ENCODE measurements around the gene LOXHD1.

LOXHD1 gene

DNA sequence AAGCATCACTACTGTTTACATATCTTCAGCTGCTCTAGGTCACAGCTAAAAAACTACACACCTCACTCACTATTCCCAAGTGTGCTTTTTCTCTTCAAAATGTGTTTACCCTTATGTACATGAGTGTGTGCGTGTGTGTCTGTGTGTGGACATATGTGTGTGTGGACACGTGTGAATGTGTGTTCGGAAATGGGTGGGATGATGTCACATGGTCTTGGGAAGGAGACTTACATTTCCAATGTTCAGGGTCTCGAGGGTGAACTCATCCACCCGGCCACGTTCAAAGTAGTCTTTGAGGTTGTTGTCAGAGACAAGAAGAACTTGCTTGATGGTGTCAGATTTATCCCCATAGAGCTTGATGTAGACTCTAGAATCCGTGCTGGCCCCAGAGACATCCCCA is 87.8 kb downstream of the LOXHD1 start:
- Histone ChIP-seq H2BK12ac (ENCODE audit: low read length in 2 of 2) (no peak overlapping the region), H3K27ac (ENCODE audit: low read length, poor library complexity, severe bottlenecking) (no peak overlapping the region), H3K4me3 (ENCODE audit: insufficient read depth in 1 of 2, low read depth in 1 of 2, low read length in 2 of 2) (no peak overlapping the region), H2AFZ (ENCODE audit: low read depth, low read length) (no peak overlapping the region), H3K14ac (ENCODE audit: low read length in 2 of 2) (no peak overlapping the region), H3K9me3 (ENCODE audit: control insufficient read depth, low read length) (no peaks in the 10 kb centered on the region), H4K91ac (ENCODE audit: low read length) (no peak overlapping the region), H3K23ac (ENCODE audit: low read length in 2 of 2) (no peak overlapping the region), H2BK15ac (ENCODE audit: low read depth, poor library complexity, severe bottlenecking) (no peak overlapping the region), H3K4ac (ENCODE audit: low read depth in 1 of 2, low read length in 2 of 2) (no peak overlapping the region), H3K4me1 (ENCODE audit: control insufficient read depth, insufficient read depth, low read depth, low read length) (no peaks in the 10 kb centered on the region), H2BK120ac (ENCODE audit: low read depth, low read length) (no peak overlapping the region), H4K8ac (ENCODE audit: low read length) (no peak overlapping the region), H3K18ac (ENCODE audit: low read depth in 1 of 2, low read length in 2 of 2) (no peak overlapping the region), H3K9ac (ENCODE audit: low read length) (no peak overlapping the region), H3K27me3 (ENCODE audit: control insufficient read depth in 1 of 2, insufficient read depth in 1 of 2, low read length in 2 of 2) (peaks cover 4 to 14% of the 10 kb centered on the region in 2 experiments), H2AK5ac (ENCODE audit: low read length, severe bottlenecking) (no peak overlapping the region), H2BK5ac (ENCODE audit: low read depth, low read length, poor library complexity, severe bottlenecking) (no peak overlapping the region), H3K79me1 (replicated peaks; ENCODE audit: low read length, poor library complexity, severe bottlenecking) (no peaks in the 10 kb centered on the region), H3K36me3 (ENCODE audit: control insufficient read depth in 1 of 2, insufficient read depth in 2 of 2, low read depth in 1 of 2, low read length in 2 of 2) (no peaks in the 10 kb centered on the region), H3K4me2 (ENCODE audit: low read length, poor library complexity, severe bottlenecking) (no peak overlapping the region)
- no peak for DNase-seq
- WGBS = 73% methylated on average over 7 of the region's 7 CpGs

DNA sequence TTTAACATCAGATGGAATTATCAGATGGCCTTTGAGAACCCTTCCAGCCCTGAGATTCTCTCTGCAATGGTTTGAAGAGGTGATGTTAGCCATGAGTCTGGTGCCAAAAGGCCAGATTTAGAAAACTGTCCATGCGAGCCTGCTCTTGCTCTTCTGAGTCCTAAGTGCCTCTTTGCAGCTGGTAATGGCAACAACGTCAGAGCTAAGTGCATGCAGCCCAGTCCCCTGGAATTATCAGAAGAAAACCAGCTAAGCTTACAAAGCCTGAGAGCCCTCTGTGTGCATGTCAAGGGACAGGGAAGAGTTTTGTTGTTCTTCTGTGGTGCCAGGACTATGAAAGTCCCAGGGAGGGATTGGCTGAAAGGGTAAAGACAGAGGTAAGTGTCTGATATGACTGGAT is 89.8 kb downstream of the LOXHD1 start:
- no peak overlapping the region for H2BK15ac ChIP-seq (ENCODE audit: low read depth, poor library complexity, severe bottlenecking)
- 82% methylated on average over 2 of the region's 2 CpGs for WGBS

DNA sequence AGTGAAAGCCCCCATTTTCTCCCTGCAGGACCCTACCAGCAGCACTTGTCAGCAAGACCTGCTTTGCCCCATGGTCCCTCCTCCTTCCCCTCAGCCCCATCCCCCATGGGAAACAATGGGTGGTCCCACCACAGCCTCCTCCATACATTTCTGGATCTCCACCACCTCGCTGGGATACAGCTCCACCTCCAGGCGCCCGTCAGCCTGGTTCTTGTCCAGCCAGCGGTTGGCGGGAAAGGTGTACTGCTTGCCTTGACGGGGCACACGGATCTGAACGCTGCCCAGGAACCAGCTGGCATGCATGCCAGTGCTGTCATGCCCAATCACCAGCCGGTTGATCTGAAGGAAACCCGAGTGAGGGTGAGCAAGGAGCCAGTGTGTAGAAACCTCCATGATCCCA is 90.9 kb downstream of the LOXHD1 start:
- DNase-seq = no peak
- Histone ChIP-seq H4K8ac (ENCODE audit: low read length) (no peak overlapping the region), H2BK15ac (ENCODE audit: low read depth, poor library complexity, severe bottlenecking) (no peak overlapping the region), H3K23ac (ENCODE audit: low read length in 2 of 2) (no peak overlapping the region), H3K4ac (ENCODE audit: low read depth in 1 of 2, low read length in 2 of 2) (no peak overlapping the region), H3K4me2 (ENCODE audit: low read length, poor library complexity, severe bottlenecking) (no peak overlapping the region), H3K18ac (ENCODE audit: low read depth in 1 of 2, low read length in 2 of 2) (no peak overlapping the region), H2BK12ac (ENCODE audit: low read length in 2 of 2) (no peak overlapping the region), H3K36me3 (ENCODE audit: control insufficient read depth in 1 of 2, insufficient read depth in 2 of 2, low read depth in 1 of 2, low read length in 2 of 2) (no peaks in the 10 kb centered on the region), H3K79me1 (replicated peaks; ENCODE audit: low read length, poor library complexity, severe bottlenecking) (no peaks in the 10 kb centered on the region), H2AK5ac (ENCODE audit: low read length, severe bottlenecking) (no peak overlapping the region), H2AFZ (ENCODE audit: low read depth, low read length) (no peak overlapping the region), H3K4me3 (ENCODE audit: insufficient read depth in 1 of 2, low read depth in 1 of 2, low read length in 2 of 2) (no peak overlapping the region), H3K4me1 (ENCODE audit: control insufficient read depth, insufficient read depth, low read depth, low read length) (no peaks in the 10 kb centered on the region), H3K9ac (ENCODE audit: low read length) (no peak overlapping the region), H3K27ac (ENCODE audit: low read length, poor library complexity, severe bottlenecking) (no peak overlapping the region), H2BK120ac (ENCODE audit: low read depth, low read length) (no peak overlapping the region), H3K14ac (ENCODE audit: low read length in 2 of 2) (no peak overlapping the region), H2BK5ac (ENCODE audit: low read depth, low read length, poor library complexity, severe bottlenecking) (no peak overlapping the region), H4K91ac (ENCODE audit: low read length) (no peak overlapping the region), H3K27me3 (ENCODE audit: control insufficient read depth in 1 of 2, insufficient read depth in 1 of 2, low read length in 2 of 2) (peaks cover 4 to 31% of the 10 kb centered on the region in 2 experiments), H3K9me3 (ENCODE audit: control insufficient read depth, low read length) (no peaks in the 10 kb centered on the region)
- WGBS = 87% methylated on average over 10 of the region's 10 CpGs

More for the DNA sequence above, 89.8 kb downstream of the LOXHD1 start:
- no peak for DNase-seq
- Histone ChIP-seq H4K8ac (ENCODE audit: low read length) (no peak overlapping the region), H3K27ac (ENCODE audit: low read length, poor library complexity, severe bottlenecking) (no peak overlapping the region), H2BK5ac (ENCODE audit: low read depth, low read length, poor library complexity, severe bottlenecking) (no peak overlapping the region), H3K36me3 (ENCODE audit: control insufficient read depth in 1 of 2, insufficient read depth in 2 of 2, low read depth in 1 of 2, low read length in 2 of 2) (no peaks in the 10 kb centered on the region), H3K4me1 (ENCODE audit: control insufficient read depth, insufficient read depth, low read depth, low read length) (no peaks in the 10 kb centered on the region), H3K14ac (ENCODE audit: low read length in 2 of 2) (no peak overlapping the region), H2BK12ac (ENCODE audit: low read length in 2 of 2) (no peak overlapping the region), H3K9ac (ENCODE audit: low read length) (no peak overlapping the region), H3K4me2 (ENCODE audit: low read length, poor library complexity, severe bottlenecking) (no peak overlapping the region), H3K27me3 (ENCODE audit: control insufficient read depth in 1 of 2, insufficient read depth in 1 of 2, low read length in 2 of 2) (peaks cover 4 to 22% of the 10 kb centered on the region in 2 experiments), H3K4ac (ENCODE audit: low read depth in 1 of 2, low read length in 2 of 2) (no peak overlapping the region), H4K91ac (ENCODE audit: low read length) (no peak overlapping the region), H3K18ac (ENCODE audit: low read depth in 1 of 2, low read length in 2 of 2) (no peak overlapping the region), H3K79me1 (replicated peaks; ENCODE audit: low read length, poor library complexity, severe bottlenecking) (no peaks in the 10 kb centered on the region), H2BK120ac (ENCODE audit: low read depth, low read length) (no peak overlapping the region), H3K23ac (ENCODE audit: low read length in 2 of 2) (no peak overlapping the region), H2AFZ (ENCODE audit: low read depth, low read length) (no peak overlapping the region), H3K4me3 (ENCODE audit: insufficient read depth in 1 of 2, low read depth in 1 of 2, low read length in 2 of 2) (no peak overlapping the region), H3K9me3 (ENCODE audit: control insufficient read depth, low read length) (no peaks in the 10 kb centered on the region), H2AK5ac (ENCODE audit: low read length, severe bottlenecking) (no peak overlapping the region)

DNA sequence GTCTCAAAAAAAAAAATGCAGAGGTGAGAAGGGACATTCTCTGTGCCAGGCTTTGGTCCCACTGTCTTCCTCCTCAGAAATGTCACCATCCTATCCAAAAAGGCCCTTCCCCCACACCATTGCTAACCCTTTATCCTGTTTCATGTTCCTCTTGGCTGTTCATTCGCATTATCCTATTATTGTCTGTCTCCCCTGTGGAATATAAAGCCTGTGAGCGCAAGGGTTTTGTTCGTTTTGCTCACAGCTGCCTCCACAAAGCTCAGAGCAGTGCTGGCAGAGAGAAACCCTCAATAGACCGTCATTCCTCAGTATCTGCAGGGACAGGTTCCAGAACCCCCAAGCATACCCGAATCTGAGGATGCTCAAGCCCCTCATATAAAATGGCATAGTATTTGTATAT is 91.8 kb downstream of the LOXHD1 start:
- Histone ChIP-seq H2BK15ac (ENCODE audit: low read depth, poor library complexity, severe bottlenecking) (no peak overlapping the region), H4K8ac (ENCODE audit: low read length) (no peak overlapping the region), H3K4me2 (ENCODE audit: low read length, poor library complexity, severe bottlenecking) (no peak overlapping the region), H3K18ac (ENCODE audit: low read depth in 1 of 2, low read length in 2 of 2) (no peak overlapping the region), H3K4ac (ENCODE audit: low read depth in 1 of 2, low read length in 2 of 2) (no peak overlapping the region), H2BK12ac (ENCODE audit: low read length in 2 of 2) (no peak overlapping the region), H3K9ac (ENCODE audit: low read length) (no peak overlapping the region), H4K91ac (ENCODE audit: low read length) (no peak overlapping the region), H3K79me1 (replicated peaks; ENCODE audit: low read length, poor library complexity, severe bottlenecking) (no peaks in the 10 kb centered on the region), H3K27ac (ENCODE audit: low read length, poor library complexity, severe bottlenecking) (no peak overlapping the region), H2BK5ac (ENCODE audit: low read depth, low read length, poor library complexity, severe bottlenecking) (no peak overlapping the region), H2BK120ac (ENCODE audit: low read depth, low read length) (no peak overlapping the region), H3K23ac (ENCODE audit: low read length in 2 of 2) (no peak overlapping the region), H3K27me3 (ENCODE audit: control insufficient read depth in 1 of 2, insufficient read depth in 1 of 2, low read length in 2 of 2) (peaks cover 4 to 31% of the 10 kb centered on the region in 2 experiments), H2AFZ (ENCODE audit: low read depth, low read length) (no peak overlapping the region), H3K4me1 (ENCODE audit: control insufficient read depth, insufficient read depth, low read depth, low read length) (no peaks in the 10 kb centered on the region), H2AK5ac (ENCODE audit: low read length, severe bottlenecking) (no peak overlapping the region), H3K4me3 (ENCODE audit: insufficient read depth in 1 of 2, low read depth in 1 of 2, low read length in 2 of 2) (no peak overlapping the region), H3K14ac (ENCODE audit: low read length in 2 of 2) (no peak overlapping the region), H3K9me3 (ENCODE audit: control insufficient read depth, low read length) (no peaks in the 10 kb centered on the region), H3K36me3 (ENCODE audit: control insufficient read depth in 1 of 2, insufficient read depth in 2 of 2, low read depth in 1 of 2, low read length in 2 of 2) (no peaks in the 10 kb centered on the region)
- WGBS = 69% methylated on average over 3 of the region's 5 CpGs
- DNase-seq = no peak

All from mesenchymal stem cell (in vitro differentiated cells and primary cell).